IPS-20b (cell line): ENCODE data around the gene CNKSR3.
A peak's percentile ranks its signal among the peaks of the same experiment; 100 is the strongest.

ENCODE experiments used
- H3K27ac ChIP-seq: one replicate; pipeline ENCODE4 v1.5.1; 2013; ENCODE audit warnings: low read length
- H3K27me3 ChIP-seq: 2 replicates; pipeline ENCODE4 v1.6.1; 2013; ENCODE audit warnings: mild to moderate bottlenecking, low read length, inconsistent platforms; ENCODE audit not compliant: insufficient read depth
- H3K36me3 ChIP-seq: 2 replicates; pipeline ENCODE4 v1.6.1; 2013; ENCODE audit warnings: low read depth, mild to moderate bottlenecking, inconsistent platforms, low read length, moderate library complexity; ENCODE audit not compliant: insufficient read depth
- H3K4me1 ChIP-seq: 2 replicates; pipeline ENCODE4 v1.6.1; 2013; ENCODE audit warnings: mild to moderate bottlenecking, control low read depth, inconsistent platforms, low read length, moderate library complexity; ENCODE audit not compliant: insufficient read depth
- H3K4me3 ChIP-seq: 2 replicates; pipeline ENCODE4 v1.5.1; 2013; ENCODE audit warnings: mild to moderate bottlenecking, low read length, inconsistent platforms
- H3K9ac ChIP-seq: 2 replicates; pipeline ENCODE4 v1.6.1; 2013; ENCODE audit warnings: low read depth, mild to moderate bottlenecking, inconsistent platforms, low read length, moderate library complexity
- H3K9me3 ChIP-seq: 2 replicates; pipeline ENCODE4 v1.6.1; 2013; ENCODE audit warnings: mild to moderate bottlenecking, low read depth, low read length, inconsistent platforms; ENCODE audit not compliant: insufficient read depth

CNKSR3 gene

GRCh38 chr6:154509421-154510143 lies 903 bp downstream of the CNKSR3 start:
- no peaks in the 10 kb centered on the region for H3K9me3 ChIP-seq
- H3K4me1 ChIP-seq: peaks cover 22% of the 10 kb centered on the region
- peaks cover 87% of the 10 kb centered on the region for H3K27me3 ChIP-seq
- H3K9ac ChIP-seq: peak overlapping the region; percentile 78; the same call in 1 of the 2 replicates
- H3K4me3 ChIP-seq: peak overlapping the region; percentile 87
- H3K27ac ChIP-seq: no peak overlapping the region
- H3K36me3 ChIP-seq: no peaks in the 10 kb centered on the region

- H3K9me3 ChIP-seq: no peaks in the 10 kb centered on the region
- no peak overlapping the region for H3K27ac ChIP-seq
- H3K4me3 ChIP-seq: peak overlapping the region; percentile 87
- H3K27me3 ChIP-seq: peaks cover 87% of the 10 kb centered on the region
- no peak overlapping the region; the same call in 1 of the 2 replicates for H3K9ac ChIP-seq
- H3K4me1 ChIP-seq: peaks cover 26% of the 10 kb centered on the region
- H3K36me3 ChIP-seq: no peaks in the 10 kb centered on the region
Measured at GRCh38 chr6:154508573-154509375, 1.7 kb downstream of the CNKSR3 start.

DNA sequence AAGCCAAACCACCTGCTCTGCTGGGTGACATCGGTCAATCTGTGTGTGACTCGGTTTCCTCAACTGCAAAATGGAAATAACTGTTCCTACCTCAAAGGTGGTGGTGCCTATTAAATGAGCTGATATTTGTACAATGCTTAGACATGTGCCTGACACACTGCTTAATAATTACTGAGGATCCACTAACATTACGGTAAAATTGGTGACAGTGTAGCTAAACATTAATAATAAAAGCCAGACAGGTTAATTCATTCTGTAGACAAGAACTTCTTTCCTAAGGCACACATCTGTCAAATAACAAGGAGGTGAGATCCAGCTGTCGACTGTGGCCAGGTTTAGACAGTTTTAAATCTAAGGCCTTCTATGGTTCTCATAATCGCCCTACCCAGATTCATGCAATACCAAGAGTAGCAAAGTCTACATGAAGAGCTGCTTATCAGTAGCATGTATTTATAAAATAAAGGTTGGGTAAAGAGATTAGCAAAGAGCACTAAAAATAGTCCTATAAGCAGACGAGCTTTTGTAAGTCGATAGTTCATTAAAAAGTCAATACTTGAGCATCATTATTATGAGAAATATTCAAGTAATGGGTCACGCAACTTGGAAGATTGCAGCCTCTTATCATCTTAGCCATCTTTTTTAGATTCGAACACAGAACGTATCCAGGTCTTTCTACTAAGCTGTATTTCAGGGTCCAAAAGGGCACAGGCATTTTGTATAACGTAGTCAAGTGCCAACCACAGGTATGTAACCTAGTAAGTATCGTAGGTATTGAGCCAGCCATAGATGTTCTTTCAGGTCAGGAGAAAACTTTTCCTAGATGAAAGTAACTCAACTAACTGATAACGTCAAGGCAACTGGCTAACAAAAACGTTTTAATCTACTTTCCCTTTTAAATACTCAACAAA lies 3.2 kb downstream of the CNKSR3 start:
- H3K9me3 ChIP-seq: no peaks in the 10 kb centered on the region
- no peak overlapping the region for H3K9ac ChIP-seq
- H3K4me3 ChIP-seq: no peak overlapping the region
- H3K4me1 ChIP-seq: peaks cover 14% of the 10 kb centered on the region
- no peak overlapping the region for H3K27ac ChIP-seq
- H3K36me3 ChIP-seq: no peaks in the 10 kb centered on the region
- H3K27me3 ChIP-seq: peaks cover 87% of the 10 kb centered on the region

- Histone ChIP-seq H3K9ac (no peak overlapping the region), H3K36me3 (no peaks in the 10 kb centered on the region), H3K4me1 (peaks cover 9% of the 10 kb centered on the region), H3K4me3 (no peak overlapping the region), H3K27me3 (peaks cover 82% of the 10 kb centered on the region), H3K27ac (no peak overlapping the region), H3K9me3 (no peaks in the 10 kb centered on the region)
Measured at GRCh38 chr6:154506582-154506981, 3.9 kb downstream of the CNKSR3 start.

DNA sequence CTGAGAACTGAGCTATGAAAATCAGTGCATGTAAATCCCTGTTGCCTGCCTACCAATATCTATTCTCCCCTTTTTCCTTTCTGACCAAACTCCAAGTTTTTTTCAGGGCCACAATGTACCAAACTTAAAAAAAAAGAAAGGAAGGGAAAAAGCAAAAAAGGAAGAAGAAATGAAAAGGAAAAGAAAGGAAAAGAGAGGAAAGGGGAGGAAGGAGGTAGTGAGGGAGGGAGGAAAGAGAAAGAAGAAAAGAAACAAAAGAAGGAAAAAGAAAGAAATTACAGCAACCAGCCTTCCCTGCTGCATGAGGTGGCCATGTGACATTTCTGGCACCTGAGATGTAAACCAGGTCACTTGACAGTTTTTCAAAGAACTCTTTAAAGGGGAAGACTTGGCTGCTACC lies 4.4 kb downstream of the CNKSR3 start:
- Histone ChIP-seq H3K9ac (no peak overlapping the region), H3K4me3 (no peak overlapping the region), H3K27me3 (peaks cover 79% of the 10 kb centered on the region), H3K4me1 (peaks cover 9% of the 10 kb centered on the region), H3K27ac (no peak overlapping the region), H3K9me3 (no peaks in the 10 kb centered on the region), H3K36me3 (no peaks in the 10 kb centered on the region)

- Histone ChIP-seq H3K27me3 (peaks cover 75% of the 10 kb centered on the region), H3K9me3 (no peaks in the 10 kb centered on the region), H3K4me3 (no peak overlapping the region), H3K27ac (no peak overlapping the region), H3K4me1 (peaks cover 9% of the 10 kb centered on the region), H3K36me3 (no peaks in the 10 kb centered on the region), H3K9ac (no peak overlapping the region)
Measured at GRCh38 chr6:154504865-154505449, 5.5 kb downstream of the CNKSR3 start.

DNA sequence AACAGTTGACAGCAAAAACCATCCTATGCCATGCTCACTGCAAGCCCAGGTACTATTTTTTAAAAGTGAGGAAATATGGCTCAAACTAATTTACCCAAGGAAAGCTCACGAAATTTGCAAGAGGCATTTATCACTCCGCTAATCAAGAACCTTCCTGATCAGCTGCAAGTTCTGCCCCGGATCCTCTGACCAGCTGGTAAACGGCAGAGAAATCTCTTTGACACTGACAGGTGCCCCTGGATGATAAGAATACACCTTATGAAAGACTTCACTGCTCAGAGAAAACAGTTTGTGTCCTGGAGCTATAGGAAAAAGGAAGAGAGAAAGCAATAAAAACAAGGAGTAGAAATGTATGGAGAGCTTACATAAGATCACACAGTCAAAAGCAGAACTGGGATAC lies 6.4 kb downstream of the CNKSR3 start:
- H3K9ac ChIP-seq: no peak overlapping the region
- no peaks in the 10 kb centered on the region for H3K9me3 ChIP-seq
- H3K4me1 ChIP-seq: peaks cover 9% of the 10 kb centered on the region
- H3K4me3 ChIP-seq: no peak overlapping the region
- no peaks in the 10 kb centered on the region for H3K36me3 ChIP-seq
- no peak overlapping the region for H3K27ac ChIP-seq
- H3K27me3 ChIP-seq: peaks cover 66% of the 10 kb centered on the region

DNA sequence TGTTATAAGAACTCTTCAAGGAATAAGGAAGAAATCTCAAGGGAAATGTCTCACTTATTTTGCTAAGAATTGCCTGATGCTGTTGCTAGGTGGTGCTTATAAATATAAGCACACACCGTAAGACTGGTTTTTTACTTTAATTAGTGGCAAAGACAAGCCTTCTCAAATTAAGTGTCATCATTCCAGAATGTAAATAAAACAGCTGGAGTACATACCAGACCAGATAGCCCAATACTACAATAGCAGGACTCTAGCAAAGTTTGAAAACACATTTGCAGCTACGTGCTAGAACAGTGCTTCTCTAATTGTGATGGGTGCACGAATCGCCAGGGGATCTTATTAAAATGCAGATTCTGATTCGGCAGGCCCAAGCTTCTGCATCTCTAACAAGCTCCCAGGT lies 6.8 kb downstream of the CNKSR3 start:
- H3K9me3 ChIP-seq: no peaks in the 10 kb centered on the region
- H3K9ac ChIP-seq: no peak overlapping the region
- peaks cover 62% of the 10 kb centered on the region for H3K27me3 ChIP-seq
- no peak overlapping the region for H3K4me3 ChIP-seq
- no peaks in the 10 kb centered on the region for H3K36me3 ChIP-seq
- H3K27ac ChIP-seq: no peak overlapping the region
- H3K4me1 ChIP-seq: peaks cover 6% of the 10 kb centered on the region

- Histone ChIP-seq H3K27ac (no peak overlapping the region), H3K9me3 (no peaks in the 10 kb centered on the region), H3K4me1 (peaks cover 3% of the 10 kb centered on the region; the same call in 1 of the 2 replicates), H3K36me3 (no peaks in the 10 kb centered on the region), H3K4me3 (no peak overlapping the region), H3K27me3 (peaks cover 51% of the 10 kb centered on the region), H3K9ac (no peak overlapping the region)
Measured at GRCh38 chr6:154502553-154502952, 7.9 kb downstream of the CNKSR3 start.

DNA sequence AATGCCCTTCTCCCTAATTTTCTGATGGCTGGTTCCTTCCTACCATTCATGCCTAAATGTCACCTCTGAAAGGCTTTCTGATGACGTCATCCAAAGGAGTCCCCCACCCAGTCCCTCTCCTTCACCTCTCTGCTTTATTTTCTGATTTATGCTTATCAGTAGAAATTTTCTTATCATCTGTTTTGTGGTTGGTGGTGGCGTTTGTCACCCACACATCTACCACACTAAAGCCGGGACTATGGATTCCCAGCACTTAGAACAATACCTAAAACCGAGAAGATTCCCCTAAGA lies 9.0 kb downstream of the CNKSR3 start:
- Histone ChIP-seq H3K9ac (no peak overlapping the region), H3K4me3 (no peak overlapping the region), H3K27ac (no peak overlapping the region), H3K27me3 (peaks cover 40% of the 10 kb centered on the region), H3K4me1 (peaks cover 3% of the 10 kb centered on the region; the same call in 1 of the 2 replicates), H3K9me3 (no peaks in the 10 kb centered on the region), H3K36me3 (no peaks in the 10 kb centered on the region)
